Endothelial cell of umbilical vein (primary cell): Measurements from ENCODE around the gene DGKI. TPM values are rescaled to one million over a fixed set of nuclear protein-coding genes. Genes with fewer than 3 reads are reported as not detected.

ENCODE experiments used
- BruUV-seq: library from RNA; stranded (reverse); fragments of 400-500 nt; replicated peaks from 2 replicates; lab custom pipeline; 2021; lab: Mats Ljungman, UMichigan
- CTCF ChIA-PET: fragments of 300-600, 350-600 bp; sonication (Branson Sonifier 250); formaldehyde crosslinking; loops from one replicate; lab custom pipeline; 2021; ENCODE audit warnings: antibody characterized with exemption, inconsistent platforms; lab: Charles Lee
- POLR2A ChIA-PET: fragments of 300-600, 350-600 bp; sonication (Branson Sonifier 250); formaldehyde crosslinking; loops from one replicate; lab custom pipeline; 2021; ENCODE audit warnings: antibody characterized with exemption, inconsistent platforms; lab: Charles Lee
- DNase-seq: peaks from one replicate; pipeline ENCODE4 v3.0.0-alpha.2; 2011; ENCODE audit warnings: low read depth, low spot score
- FAIRE-seq: peaks from 2 replicates; lab custom pipeline; 2011; peaks lifted over from hg19 to GRCh38; lab: Jason Lieb, UNC
- H2AFZ ChIP-seq: 2 replicates; pipeline ENCODE4 v1.6.0; 2012; ENCODE audit warnings: low read depth, low read length, control low read depth, inconsistent platforms
- H3K27ac ChIP-seq: 2 replicates; pipeline ENCODE4 v1.5.1; 2011; ENCODE audit warnings: low read depth, mild to moderate bottlenecking, control low read depth, low read length, moderate library complexity; ENCODE audit not compliant: insufficient read depth
- H3K27me3 ChIP-seq, 2 experiments: 2 replicates each; pipeline versions ENCODE4 v1.6.0 to v1.6.1; 2011; ENCODE audit warnings: low read length in 2 of 2, mixed read lengths in 1 of 2; ENCODE audit not compliant: control insufficient read depth in 2 of 2, insufficient read depth in 2 of 2
- H3K36me3 ChIP-seq, 2 experiments: 2 replicates in 1 of 2; 3 replicates in 1 of 2; pipeline ENCODE4 v1.5.1; 2011; ENCODE audit warnings: low read length in 2 of 2, mild to moderate bottlenecking in 1 of 2, moderate library complexity in 1 of 2; ENCODE audit not compliant: control insufficient read depth in 2 of 2, insufficient read depth in 2 of 2; ENCODE audit errors: extremely low read depth in 1 of 2
- H3K4me1 ChIP-seq: 3 replicates; pipeline ENCODE4 v1.5.1; 2011; ENCODE audit warnings: mild to moderate bottlenecking, low read length; ENCODE audit not compliant: control insufficient read depth, insufficient read depth; ENCODE audit errors: extremely low read depth
- H3K4me2 ChIP-seq: 2 replicates; pipeline ENCODE4 v1.6.1; 2011; ENCODE audit warnings: low read length, control low read depth, mixed read lengths; ENCODE audit not compliant: insufficient read depth
- H3K4me3 ChIP-seq, 3 experiments: fragments of 200-600 bp in 1 of 3; sonication (generic), shearing (Covaris generic) in 1 of 3; replicated peaks in 1 of 3; 2 replicates each; pipeline ENCODE4 v1.5.1; 2011 to 2016; ENCODE audit warnings: control low read depth in 3 of 3, low read length in 3 of 3, mild to moderate bottlenecking in 2 of 3, inconsistent platforms in 1 of 3, low read depth in 1 of 3, moderate library complexity in 1 of 3; ENCODE audit not compliant: insufficient read depth in 1 of 3
- H3K79me2 ChIP-seq: 2 replicates; pipeline ENCODE4 v1.6.0; 2012; ENCODE audit warnings: low read length, inconsistent platforms; ENCODE audit not compliant: control insufficient read depth, insufficient read depth
- H3K9ac ChIP-seq: replicated peaks from 2 replicates; pipeline ENCODE3; 2011; ENCODE audit warnings: low read length, control low read depth; ENCODE audit not compliant: insufficient read depth; ENCODE audit errors: extremely low read depth
- H3K9me1 ChIP-seq: replicated peaks from 3 replicates; pipeline ENCODE4 v1.6.0; 2011; ENCODE audit warnings: mild to moderate bottlenecking, low read length; ENCODE audit not compliant: control insufficient read depth, insufficient read depth; ENCODE audit errors: extremely low read depth
- H3K9me3 ChIP-seq: replicated peaks from 2 replicates; pipeline ENCODE4 v1.5.1; 2012; ENCODE audit warnings: low read length, inconsistent platforms; ENCODE audit not compliant: control insufficient read depth, insufficient read depth
- H4K20me1 ChIP-seq: replicated peaks from 2 replicates; pipeline ENCODE3; 2011; ENCODE audit warnings: mild to moderate bottlenecking, low read length; ENCODE audit not compliant: control insufficient read depth, insufficient read depth; ENCODE audit errors: extremely low read depth
- CTCF ChIP-seq, 2 donors: IDR thresholded peaks; 1 replicate in 1 of 2; 2 replicates in 1 of 2; pipeline ENCODE4 v1.5.1; 2011; ENCODE audit warnings: low read length in 2 of 2, mild to moderate bottlenecking in 2 of 2, moderate library complexity in 2 of 2, control low read depth in 1 of 2, inconsistent platforms in 1 of 2, low read depth in 1 of 2; ENCODE audit not compliant: insufficient read depth in 1 of 2; ENCODE audit errors: extremely low read depth in 1 of 2
- EZH2 ChIP-seq: IDR thresholded peaks from 2 replicates; pipeline ENCODE4 v1.6.1; 2012; ENCODE audit warnings: borderline replicate concordance, low read depth, mild to moderate bottlenecking, moderate library complexity, low read length, inconsistent platforms; ENCODE audit not compliant: severe bottlenecking
- FOS ChIP-seq: IDR thresholded peaks from 2 replicates; pipeline ENCODE4 v1.6.1; 2011; ENCODE audit warnings: mild to moderate bottlenecking, low read length, moderate library complexity, borderline replicate concordance; ENCODE audit not compliant: insufficient read depth
- GATA2 ChIP-seq: IDR thresholded peaks from 2 replicates; pipeline ENCODE4 v1.7.0; 2011; ENCODE audit warnings: low read depth, mild to moderate bottlenecking, moderate library complexity, mixed read lengths, low read length; ENCODE audit not compliant: insufficient read length, insufficient read depth
- JUN ChIP-seq: IDR thresholded peaks from 2 replicates; pipeline ENCODE4 v1.6.1; 2011; ENCODE audit warnings: borderline replicate concordance, low read depth; ENCODE audit not compliant: insufficient read length, insufficient read depth
- MAX ChIP-seq: IDR thresholded peaks from 2 replicates; pipeline ENCODE4 v1.6.1; 2011; ENCODE audit not compliant: insufficient read depth, insufficient read length
- MYC ChIP-seq: IDR thresholded peaks from one replicate; pipeline ENCODE4 v1.6.1; 2011; ENCODE audit warnings: mild to moderate bottlenecking, low read depth, low read length
- POLR2A ChIP-seq: IDR thresholded peaks from 2 replicates; pipeline ENCODE4 v1.6.1; 2012; ENCODE audit warnings: low read depth, mild to moderate bottlenecking, control low read depth, low read length
- POLR2AphosphoS5 ChIP-seq: IDR thresholded peaks from 2 replicates; pipeline ENCODE4 v1.6.1; 2012; ENCODE audit warnings: low read depth, mild to moderate bottlenecking, control low read depth, low read length, moderate library complexity; ENCODE audit not compliant: insufficient read depth
- dilution Hi-C: fragments of 300-500 bp; cut with MboI; formaldehyde crosslinking; loops from one replicate; pipeline ENCODE4 v1.15.0; 2019; ENCODE audit warnings: low sequenced_read_pairs; ENCODE audit not compliant: extremely low pct_ligation_motif_present
- intact Hi-C: fragments of 100-400 bp; cut with micrococcal nuclease; formaldehyde crosslinking; loops from one replicate; pipeline ENCODE4 v1.10.0; 2022
- polyA plus RNA-seq, 4 experiments: library from polyadenylated mRNA; depleted of rRNA in 3 of 4; stranded (reverse) in 3 of 4; unstranded in 1 of 4; fragments of >200 nt; gene quantifications; 2 replicates each; pipeline versions ENCODE4 v1.2.1 to v1.2.3, GENCODE V29; 2011 to 2012; ENCODE audit warnings: missing spikeins in 1 of 4
- total RNA-seq: library from RNA; stranded (reverse); gene quantifications from 2 replicates; pipeline ENCODE4 v1.2.3, GENCODE V29; 2021

The DGKI gene
- total and polyA plus RNA-seq, 2 donors (not counting 3 experiments of a cell fraction or from before 2014, with no cell fraction given), result 0.11 to 0.51 TPM

- H3K27me3 ChIP-seq, result peaks cover 3 to 6% of the 10 kb centered on the region in 2 experiments
- no peaks in the 10 kb centered on the region for H4K20me1 ChIP-seq
- no peak overlapping the region for H3K4me3 ChIP-seq
- BruUV-seq, result no TSS peak
- TF ChIP-seq MAX, result no peak
- peak; percentile 31 to 42 for TF ChIP-seq CTCF (IDR thresholded peaks at IDR 0.05; ENCODE audit: extremely low read depth in 1 of 2, insufficient read depth in 1 of 2, low read depth in 1 of 2, low read length in 2 of 2)
- H3K9me3 ChIP-seq, result no peaks in the 10 kb centered on the region
- H2AFZ ChIP-seq, result no peak overlapping the region
- intact Hi-C loops, result loop anchor here (1.0 to 10.0 kb wide), 6 partner anchors 138 to 1653 kb away; no protein-coding TSS in a partner anchor
- H3K4me1 ChIP-seq, result no peaks in the 10 kb centered on the region
- DNase-seq (peak; percentile 50), FAIRE-seq (peak; percentile 86)
- H3K4me2 ChIP-seq, result no peak overlapping the region
- CTCF ChIA-PET, result interaction anchor here (0.7 to 1.7 kb wide), 12 partner anchors 9 to 1343 kb away, joined by 3 to 30 read pairs (median 4); no protein-coding TSS in a partner anchor
- no peak overlapping the region for H3K27ac ChIP-seq
- H3K79me2 ChIP-seq, result no peaks in the 10 kb centered on the region
- H3K9me1 ChIP-seq, result no peaks in the 10 kb centered on the region
- H3K9ac ChIP-seq, result no peak overlapping the region
- POLR2A ChIA-PET, result interaction anchor here (1.3 kb wide), 1 partner anchor 138 kb away, joined by 3 read pairs; no protein-coding TSS in a partner anchor
- dilution Hi-C loops, result no loop called here
- no peaks in the 10 kb centered on the region for H3K36me3 ChIP-seq
Measured at GRCh38 chr7:137454246-137454724, 392.5 kb downstream of the DGKI start.

DNA sequence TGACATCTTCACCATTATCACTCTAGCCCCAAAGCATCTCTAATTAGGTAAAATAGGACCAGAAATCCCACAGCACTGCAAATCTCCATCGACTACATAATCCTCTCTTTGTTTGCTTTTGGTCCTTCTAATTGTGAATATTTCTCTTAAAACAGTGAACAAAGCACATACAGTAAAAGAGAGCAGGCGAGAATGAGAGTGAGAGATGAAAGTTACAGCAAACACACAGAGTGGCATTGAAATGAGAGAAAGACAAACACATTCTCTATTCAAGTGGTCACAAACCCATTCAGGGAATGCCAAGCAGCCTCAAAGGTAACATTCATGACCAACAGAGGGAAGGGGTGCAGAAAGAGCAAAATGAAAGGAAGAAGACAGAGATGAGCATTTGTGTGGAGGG lies 393.4 kb downstream of the DGKI start:
- no peaks in the 10 kb centered on the region for H3K9me3 ChIP-seq
- H3K4me2 ChIP-seq, result no peak overlapping the region
- POLR2A ChIA-PET, result no interaction called here
- H3K27me3 ChIP-seq, result peaks cover 3 to 6% of the 10 kb centered on the region in 2 experiments
- no peak for DNase-seq
- no peak for FAIRE-seq
- no peak overlapping the region for H3K27ac ChIP-seq
- BruUV-seq, result no TSS peak
- no peaks in the 10 kb centered on the region for H3K36me3 ChIP-seq
- intact Hi-C loops, result loop anchor here (10.0 kb wide), 1 partner anchor 579 kb away; no protein-coding TSS in a partner anchor
- TF ChIP-seq MAX, result no peak
- no peak for TF ChIP-seq EZH2
- TF ChIP-seq GATA2, result no peak
- no peak for TF ChIP-seq POLR2A
- TF ChIP-seq POLR2AphosphoS5, result no peak
- TF ChIP-seq FOS, result no peak
- TF ChIP-seq CTCF (IDR thresholded peaks at IDR 0.05; ENCODE audit: extremely low read depth in 1 of 2, insufficient read depth in 1 of 2, low read depth in 1 of 2, low read length in 2 of 2), result no peak
- TF ChIP-seq MYC, result no peak
- TF ChIP-seq JUN, result no peak
- no peaks in the 10 kb centered on the region for H3K4me1 ChIP-seq
- H3K9ac ChIP-seq, result no peak overlapping the region
- H3K79me2 ChIP-seq, result no peaks in the 10 kb centered on the region
- CTCF ChIA-PET, result no interaction called here
- no peaks in the 10 kb centered on the region for H3K9me1 ChIP-seq
- H4K20me1 ChIP-seq, result no peaks in the 10 kb centered on the region
- dilution Hi-C loops, result no loop called here
- no peak overlapping the region for H2AFZ ChIP-seq
- H3K4me3 ChIP-seq, result no peak overlapping the region
